MM.1S (cell line): ENCODE data around the gene LMTK3.

Source experiments
- EZH2 ChIP-seq: fragments of 300-600 bp; sonication (generic); optimal IDR thresholded peaks from 2 replicates; pipeline ENCODE3; 2017; ENCODE audit warnings: low read depth, mild to moderate bottlenecking, antibody characterized with exemption, low read length, mixed read lengths
- TF ChIP-seq, protein P1 (sequence below): fragments of 300-600 bp; sonication (generic); IDR thresholded peaks from 2 replicates; pipeline ENCODE4 v1.5.1; 2016; ENCODE audit warnings: antibody characterized with exemption, low read length, mixed read lengths

DNA sequence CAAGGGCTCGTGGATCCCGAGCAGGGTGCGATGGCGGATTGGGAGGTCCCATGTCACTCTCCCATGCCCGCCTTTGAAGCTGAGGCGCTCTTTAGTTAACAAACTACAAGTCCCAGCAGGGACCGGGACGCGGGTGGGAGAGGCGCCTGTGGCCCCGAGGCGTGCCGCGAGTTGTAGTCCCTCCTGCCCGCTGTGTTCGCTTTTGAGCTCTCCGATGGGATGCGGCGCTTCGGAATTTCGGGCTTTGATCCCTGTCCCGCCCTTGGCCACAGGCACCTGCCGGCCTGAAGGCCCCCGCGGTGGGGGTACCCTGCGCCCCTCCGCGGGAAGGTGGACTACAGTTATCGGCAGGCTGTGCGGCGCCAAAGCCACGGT, 31.5 kb downstream of the LMTK3 start:
- TF ChIP-seq EZH2 = no peak
- TF ChIP-seq, protein P1, sequence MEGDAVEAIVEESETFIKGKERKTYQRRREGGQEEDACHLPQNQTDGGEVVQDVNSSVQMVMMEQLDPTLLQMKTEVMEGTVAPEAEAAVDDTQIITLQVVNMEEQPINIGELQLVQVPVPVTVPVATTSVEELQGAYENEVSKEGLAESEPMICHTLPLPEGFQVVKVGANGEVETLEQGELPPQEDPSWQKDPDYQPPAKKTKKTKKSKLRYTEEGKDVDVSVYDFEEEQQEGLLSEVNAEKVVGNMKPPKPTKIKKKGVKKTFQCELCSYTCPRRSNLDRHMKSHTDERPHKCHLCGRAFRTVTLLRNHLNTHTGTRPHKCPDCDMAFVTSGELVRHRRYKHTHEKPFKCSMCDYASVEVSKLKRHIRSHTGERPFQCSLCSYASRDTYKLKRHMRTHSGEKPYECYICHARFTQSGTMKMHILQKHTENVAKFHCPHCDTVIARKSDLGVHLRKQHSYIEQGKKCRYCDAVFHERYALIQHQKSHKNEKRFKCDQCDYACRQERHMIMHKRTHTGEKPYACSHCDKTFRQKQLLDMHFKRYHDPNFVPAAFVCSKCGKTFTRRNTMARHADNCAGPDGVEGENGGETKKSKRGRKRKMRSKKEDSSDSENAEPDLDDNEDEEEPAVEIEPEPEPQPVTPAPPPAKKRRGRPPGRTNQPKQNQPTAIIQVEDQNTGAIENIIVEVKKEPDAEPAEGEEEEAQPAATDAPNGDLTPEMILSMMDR = no peak
